Upper lobe of left lung (tissue), 6 donors: Measurements from ENCODE around the gene POPDC3. TPM values are rescaled to one million over a fixed set of nuclear protein-coding genes. Genes with fewer than 3 reads are reported as not detected.
A peak's percentile ranks its signal among the peaks of the same experiment; 100 is the strongest.

Experiments
- ATAC-seq, 2 donors: fragments of 200-7000 bp; cut with Tn5 transposase; one replicate each; pipeline ENCODE4 v1.9.1; 2022; ENCODE audit warnings: mild to moderate bottlenecking in 2 of 2, moderate library complexity in 2 of 2; ENCODE audit not compliant: low FRiP score in 2 of 2
- DNase-seq, 2 donors: peaks; one replicate each; pipeline ENCODE4 v3.0.0-alpha.2; 2019 to 2020
- H3K27ac ChIP-seq, 4 donors: fragments of 200-600 bp; sonication (generic); one replicate each; pipeline ENCODE4 v1.5.1; 2016 to 2019
- H3K27me3 ChIP-seq, 4 donors: fragments of 200-600 bp; sonication (generic); one replicate each; pipeline ENCODE4 v1.5.1; 2017 to 2019
- H3K36me3 ChIP-seq, 4 donors: fragments of 200-600 bp; sonication (generic); one replicate each; pipeline ENCODE4 v1.5.1; 2016 to 2019
- H3K4me1 ChIP-seq, 4 donors: fragments of 200-600 bp; sonication (generic); one replicate each; pipeline ENCODE4 v1.5.1; 2018 to 2019
- H3K4me3 ChIP-seq, 4 donors: fragments of 200-600 bp; sonication (generic); one replicate each; pipeline ENCODE4 v1.5.1; 2017 to 2019; ENCODE audit warnings: mild to moderate bottlenecking in 2 of 4, moderate library complexity in 1 of 4
- H3K9me3 ChIP-seq, 4 donors: fragments of 200-600 bp; sonication (generic); one replicate each; pipeline ENCODE4 v1.5.1; 2018 to 2019
- EP300 ChIP-seq, 4 donors: sonication (generic); formaldehyde crosslinking; IDR thresholded peaks; one replicate each; pipeline ENCODE4 v1.5.1; 2017; ENCODE audit warnings: antibody characterized with exemption in 4 of 4, control low read depth in 2 of 4
- POLR2A ChIP-seq, 4 donors: fragments of 450-650 bp; IDR thresholded peaks; one replicate each; pipeline ENCODE4 v1.5.1; 2016 to 2017; ENCODE audit warnings: antibody characterized with exemption in 4 of 4, mild to moderate bottlenecking in 2 of 4
- POLR2AphosphoS5 ChIP-seq, 2 donors: sonication (generic); formaldehyde crosslinking; IDR thresholded peaks; one replicate each; pipeline ENCODE4 v1.5.1; 2017; ENCODE audit warnings: antibody characterized with exemption in 2 of 2
- WGBS, 2 donors: methylation state at CpG; one replicate each; pipeline ENCODE4 v1.1.5; 2017 to 2018; 5-methylcytosine and 5-hydroxymethylcytosine counted together
- total RNA-seq, 6 donors: library from RNA; depleted of rRNA in 4 of 6; stranded (reverse); fragments of >200 nt in 4 of 6; gene quantifications; one replicate each; pipeline versions ENCODE4 v1.1.0 to v1.2.1, GENCODE V29; 2016 to 2021
- TF ChIP-seq, protein P1 (sequence below), 6 experiments: fragments of 450-650 bp in 4 of 6; fragments of 200-600 bp in 2 of 6; sonication (generic) in 2 of 6; IDR thresholded peaks; one replicate each; pipeline ENCODE4 v1.5.1; 2016 to 2019; ENCODE audit warnings: antibody characterized with exemption in 6 of 6
- donor health status: DM: no; HTN: no; CAD: no; lungs with moderate emphysema.
- donor health status: DM: no; HTN: yes; CAD: no; lungs with severe emphysema.

Gene POPDC3
- total RNA-seq, 6 donors from 2014 or later, result 0.34 to 6.8 (median 0.57) TPM; not detected in 3

DNA sequence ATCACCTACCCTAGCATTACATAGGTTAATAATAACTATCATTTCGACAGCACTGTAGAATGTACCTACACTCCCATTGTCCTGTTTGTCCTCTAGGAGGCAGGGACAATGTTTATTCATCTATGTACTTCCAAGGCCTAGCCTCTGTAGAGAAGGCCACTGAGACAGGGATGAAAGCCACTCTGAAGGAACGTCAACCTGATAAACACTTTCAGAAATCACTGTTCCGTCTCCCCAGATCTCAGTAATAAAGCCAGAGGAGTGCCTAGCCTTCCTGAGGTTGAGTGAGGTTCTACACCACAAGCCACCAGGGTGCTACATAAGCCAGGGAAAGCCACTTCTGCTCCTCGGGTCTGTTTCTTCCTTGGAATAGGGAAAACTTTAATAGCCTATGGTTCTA, 44.8 kb downstream of the POPDC3 start:
- no peak for ATAC-seq
- Histone ChIP-seq H3K4me1 (peaks cover 0 to 10% (median 3%) of the 10 kb centered on the region in 4 donors), H3K4me3 (no peak overlapping the region), H3K36me3 (no peaks in the 10 kb centered on the region), H3K9me3 (no peaks in the 10 kb centered on the region), H3K27me3 (peaks cover 0 to 10% (median 3%) of the 10 kb centered on the region in 4 donors), H3K27ac (no peak overlapping the region)
- WGBS, 2 donors, result 84 to 90% methylated on average over 4 of the region's 4 CpGs
- TF ChIP-seq, protein P1, sequence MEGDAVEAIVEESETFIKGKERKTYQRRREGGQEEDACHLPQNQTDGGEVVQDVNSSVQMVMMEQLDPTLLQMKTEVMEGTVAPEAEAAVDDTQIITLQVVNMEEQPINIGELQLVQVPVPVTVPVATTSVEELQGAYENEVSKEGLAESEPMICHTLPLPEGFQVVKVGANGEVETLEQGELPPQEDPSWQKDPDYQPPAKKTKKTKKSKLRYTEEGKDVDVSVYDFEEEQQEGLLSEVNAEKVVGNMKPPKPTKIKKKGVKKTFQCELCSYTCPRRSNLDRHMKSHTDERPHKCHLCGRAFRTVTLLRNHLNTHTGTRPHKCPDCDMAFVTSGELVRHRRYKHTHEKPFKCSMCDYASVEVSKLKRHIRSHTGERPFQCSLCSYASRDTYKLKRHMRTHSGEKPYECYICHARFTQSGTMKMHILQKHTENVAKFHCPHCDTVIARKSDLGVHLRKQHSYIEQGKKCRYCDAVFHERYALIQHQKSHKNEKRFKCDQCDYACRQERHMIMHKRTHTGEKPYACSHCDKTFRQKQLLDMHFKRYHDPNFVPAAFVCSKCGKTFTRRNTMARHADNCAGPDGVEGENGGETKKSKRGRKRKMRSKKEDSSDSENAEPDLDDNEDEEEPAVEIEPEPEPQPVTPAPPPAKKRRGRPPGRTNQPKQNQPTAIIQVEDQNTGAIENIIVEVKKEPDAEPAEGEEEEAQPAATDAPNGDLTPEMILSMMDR (IDR thresholded peaks at IDR 0.05), result peak in 1 of 6 experiments; percentile 13
- no peak for TF ChIP-seq EP300 (IDR thresholded peaks at IDR 0.05)
- no peak for DNase-seq

DNA sequence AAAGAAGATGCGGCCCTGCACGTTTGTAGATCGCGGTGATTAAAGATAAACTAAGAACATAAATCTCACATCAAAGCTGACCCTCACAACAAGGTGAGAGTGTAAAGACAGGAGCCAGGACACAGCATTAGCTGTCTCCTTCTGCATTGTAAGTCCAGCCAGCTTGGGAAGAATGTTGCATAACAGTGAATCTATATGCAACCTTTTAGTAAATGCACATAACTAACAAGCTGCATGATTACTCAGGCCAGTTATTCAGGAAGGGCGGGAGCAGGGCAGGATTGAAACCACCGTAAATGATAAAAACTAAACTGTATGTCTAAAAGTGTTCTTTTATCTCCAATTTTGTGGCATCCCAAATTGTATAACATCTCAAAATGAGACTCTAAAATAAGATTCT, 57.1 kb downstream of the POPDC3 start:
- peaks cover 0 to 3% (median 0%) of the 10 kb centered on the region in 4 donors for H3K36me3 ChIP-seq
- no peaks in the 10 kb centered on the region for H3K27me3 ChIP-seq
- 74 to 78% methylated on average over 6 of the region's 6 CpGs for WGBS, 2 donors
- no peak overlapping the region for H3K4me3 ChIP-seq
- ATAC-seq (no peak), DNase-seq (no peak)
- TF ChIP-seq POLR2A (IDR thresholded peaks at IDR 0.05) (no peak), POLR2AphosphoS5 (IDR thresholded peaks at IDR 0.05) (no peak), EP300 (IDR thresholded peaks at IDR 0.05) (no peak)
- TF ChIP-seq, protein P1 (IDR thresholded peaks at IDR 0.05), result no peak
- no peaks in the 10 kb centered on the region for H3K4me1 ChIP-seq
- no peaks in the 10 kb centered on the region for H3K9me3 ChIP-seq
- H3K27ac ChIP-seq, result no peak overlapping the region

DNA sequence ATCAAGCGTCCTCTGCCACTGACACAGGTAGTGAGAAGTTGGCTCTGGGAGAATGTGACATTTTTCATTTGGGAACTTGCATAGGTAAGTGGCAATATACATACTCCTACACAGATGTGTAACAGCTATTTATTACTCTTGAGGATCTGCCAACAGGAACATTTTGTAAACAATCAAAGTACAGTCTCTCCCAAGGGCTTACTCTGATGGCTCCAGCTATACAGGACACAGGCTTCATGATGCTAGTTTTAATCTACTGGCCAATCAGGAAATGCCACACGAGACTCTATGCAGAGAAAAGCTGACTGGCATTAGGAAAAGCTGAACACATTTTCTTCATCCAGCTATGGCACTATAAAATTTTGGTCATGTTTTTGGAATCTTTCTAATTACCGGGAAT, 57.8 kb downstream of the POPDC3 start:
- Histone ChIP-seq H3K27me3 (no peaks in the 10 kb centered on the region), H3K4me1 (no peaks in the 10 kb centered on the region), H3K36me3 (peaks cover 0 to 3% (median 0%) of the 10 kb centered on the region in 4 donors), H3K9me3 (no peaks in the 10 kb centered on the region), H3K27ac (no peak overlapping the region), H3K4me3 (no peak overlapping the region)
- DNase-seq (no peak), ATAC-seq (no peak)
- WGBS, 2 donors, result 73 to 77% methylated on average over 3 of the region's 3 CpGs
- TF ChIP-seq POLR2A (IDR thresholded peaks at IDR 0.05), result no peak
- TF ChIP-seq, protein P1 (IDR thresholded peaks at IDR 0.05), result no peak
- TF ChIP-seq POLR2AphosphoS5 (IDR thresholded peaks at IDR 0.05), result no peak
- TF ChIP-seq EP300 (IDR thresholded peaks at IDR 0.05), result no peak

DNA sequence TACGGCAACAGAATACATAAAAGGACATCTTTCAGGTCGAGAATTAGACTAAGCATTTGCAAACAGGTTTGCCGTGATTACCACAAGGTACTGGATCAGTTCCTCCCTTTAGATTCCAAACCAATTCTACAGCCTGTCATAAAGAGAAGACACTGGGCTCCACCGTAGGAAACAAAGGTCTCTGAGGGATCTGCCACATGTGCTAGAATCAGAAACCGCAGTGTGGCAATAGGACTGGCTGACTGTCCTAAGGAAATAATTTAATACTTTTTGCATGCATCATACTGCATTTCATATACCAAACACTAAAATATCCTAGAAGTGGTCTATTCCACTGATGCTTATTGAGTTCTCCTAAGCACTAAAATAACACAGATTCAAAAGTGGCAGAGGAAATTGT, 59.2 kb downstream of the POPDC3 start:
- Histone ChIP-seq H3K27ac (no peak overlapping the region), H3K4me3 (no peak overlapping the region), H3K36me3 (peaks cover 0 to 3% (median 0%) of the 10 kb centered on the region in 4 donors), H3K9me3 (no peaks in the 10 kb centered on the region), H3K27me3 (no peaks in the 10 kb centered on the region), H3K4me1 (no peaks in the 10 kb centered on the region)
- no peak for DNase-seq
- WGBS, 2 donors, result 91 to 95% methylated on average over 5 of the region's 5 CpGs
- TF ChIP-seq POLR2AphosphoS5 (IDR thresholded peaks at IDR 0.05) (no peak), EP300 (IDR thresholded peaks at IDR 0.05) (no peak), POLR2A (IDR thresholded peaks at IDR 0.05) (no peak)
- TF ChIP-seq, protein P1 (IDR thresholded peaks at IDR 0.05), result no peak
- no peak for ATAC-seq

DNA sequence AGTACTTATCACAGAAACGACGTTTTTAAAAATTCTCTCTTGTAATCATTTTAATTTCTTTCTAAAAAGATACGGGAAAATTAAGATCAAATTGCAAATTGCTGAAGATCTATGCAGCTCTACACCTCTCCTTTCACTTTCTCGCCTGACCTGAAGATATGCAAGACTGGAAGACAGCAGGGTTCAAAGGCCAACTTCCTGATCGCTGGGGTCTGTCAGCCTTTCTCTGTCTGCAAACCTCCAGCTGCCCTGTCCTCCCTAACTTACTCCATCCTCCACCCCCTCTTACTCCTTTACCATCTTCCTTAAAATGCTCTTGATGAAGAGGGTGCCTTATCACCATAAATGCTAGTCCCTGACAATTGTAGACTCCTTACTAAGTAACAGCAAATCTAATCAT, 63.7 kb downstream of the POPDC3 start:
- no peaks in the 10 kb centered on the region for H3K4me1 ChIP-seq
- 80 to 84% methylated on average over 5 of the region's 5 CpGs for whole genome bisulfite sequencing, 2 donors
- H3K9me3 ChIP-seq, result no peaks in the 10 kb centered on the region
- no peaks in the 10 kb centered on the region for H3K36me3 ChIP-seq
- H3K27me3 ChIP-seq, result no peaks in the 10 kb centered on the region
- no peak for TF ChIP-seq POLR2AphosphoS5 (IDR thresholded peaks at IDR 0.05)
- no peak for TF ChIP-seq EP300 (IDR thresholded peaks at IDR 0.05)
- TF ChIP-seq, protein P1 (IDR thresholded peaks at IDR 0.05), result no peak
- no peak for TF ChIP-seq POLR2A (IDR thresholded peaks at IDR 0.05)
- no peak overlapping the region for H3K4me3 ChIP-seq
- ATAC-seq (no peak), DNase-seq (no peak)
- no peak overlapping the region for H3K27ac ChIP-seq
